ENCODE results near the gene SSBP4.

Gene SSBP4

GRCh38 chr19:18385675-18386542, 33.3 kb upstream of the SSBP4 start, which contains the start of gene GDF15:
TSS of gene GDF15 (plus strand) at chr19:18386158. CDS start at chr19:18386190, 32 bp downstream.
- Histone ChIP-seq H3K9me3 (ENCODE audit: control insufficient read depth, low read length) (no peaks in the 10 kb centered on the region), H3K27ac (ENCODE audit: insufficient read depth, low read depth, low read length, poor library complexity, severe bottlenecking) (no peak within 1 kb of the TSS), H3K27me3 (ENCODE audit: control insufficient read depth, insufficient read depth, low read length, poor library complexity, severe bottlenecking) (peaks cover 37% of the 10 kb centered on the region), H3K4me1 (ENCODE audit: control insufficient read depth, insufficient read depth, low read length) (no peaks in the 10 kb centered on the region), H3K36me3 (ENCODE audit: control insufficient read depth, insufficient read depth, low read length) (no peaks in the 10 kb centered on the region), H3K4me3 (ENCODE audit: insufficient read depth, low read depth, low read length) (no peak within 1 kb of the TSS)
- 75% methylated on average over 32 to 33 of the region's 33 CpGs for WGBS, 2 experiments

- Histone ChIP-seq H3K27me3 (ENCODE audit: control insufficient read depth, insufficient read depth, low read length, poor library complexity, severe bottlenecking) (peaks cover 37% of the 10 kb centered on the region), H3K36me3 (ENCODE audit: control insufficient read depth, insufficient read depth, low read length) (no peaks in the 10 kb centered on the region), H3K27ac (ENCODE audit: insufficient read depth, low read depth, low read length, poor library complexity, severe bottlenecking) (no peak overlapping the region), H3K9me3 (ENCODE audit: control insufficient read depth, low read length) (no peaks in the 10 kb centered on the region), H3K4me3 (ENCODE audit: insufficient read depth, low read depth, low read length) (no peak overlapping the region), H3K4me1 (ENCODE audit: control insufficient read depth, insufficient read depth, low read length) (no peaks in the 10 kb centered on the region)
- 91 to 92% methylated on average over 14 of the region's 14 CpGs for WGBS, 2 experiments
These were observed 32.5 kb upstream of the SSBP4 start for GRCh38 chr19:18386543-18387271.

- Histone ChIP-seq H3K27ac (ENCODE audit: insufficient read depth, low read depth, low read length, poor library complexity, severe bottlenecking) (no peak overlapping the region), H3K4me3 (ENCODE audit: insufficient read depth, low read depth, low read length) (no peak overlapping the region), H3K4me1 (ENCODE audit: control insufficient read depth, insufficient read depth, low read length) (no peaks in the 10 kb centered on the region), H3K27me3 (ENCODE audit: control insufficient read depth, insufficient read depth, low read length, poor library complexity, severe bottlenecking) (peaks cover 37% of the 10 kb centered on the region), H3K36me3 (ENCODE audit: control insufficient read depth, insufficient read depth, low read length) (no peaks in the 10 kb centered on the region), H3K9me3 (ENCODE audit: control insufficient read depth, low read length) (no peaks in the 10 kb centered on the region)
- 28 to 30% methylated on average over 86 of the region's 86 CpGs for WGBS, 2 experiments
These were observed 30.9 kb upstream of the SSBP4 start for GRCh38 chr19:18388100-18388959.

GRCh38 chr19:18388960-18389725, 30.1 kb upstream of the SSBP4 start:
- 89 to 94% methylated on average over 12 to 13 of the region's 13 CpGs for WGBS, 2 experiments
- Histone ChIP-seq H3K27ac (ENCODE audit: insufficient read depth, low read depth, low read length, poor library complexity, severe bottlenecking) (no peak overlapping the region), H3K4me3 (ENCODE audit: insufficient read depth, low read depth, low read length) (no peak overlapping the region), H3K4me1 (ENCODE audit: control insufficient read depth, insufficient read depth, low read length) (no peaks in the 10 kb centered on the region), H3K36me3 (ENCODE audit: control insufficient read depth, insufficient read depth, low read length) (no peaks in the 10 kb centered on the region), H3K9me3 (ENCODE audit: control insufficient read depth, low read length) (no peaks in the 10 kb centered on the region), H3K27me3 (ENCODE audit: control insufficient read depth, insufficient read depth, low read length, poor library complexity, severe bottlenecking) (peaks cover 37% of the 10 kb centered on the region)

- H3K27me3 ChIP-seq (ENCODE audit: control insufficient read depth, insufficient read depth, low read length, poor library complexity, severe bottlenecking) = peaks cover 37% of the 10 kb centered on the region
- no peaks in the 10 kb centered on the region for H3K9me3 ChIP-seq (ENCODE audit: control insufficient read depth, low read length)
- H3K4me1 ChIP-seq (ENCODE audit: control insufficient read depth, insufficient read depth, low read length) = no peaks in the 10 kb centered on the region
- no peak overlapping the region for H3K4me3 ChIP-seq (ENCODE audit: insufficient read depth, low read depth, low read length)
- no peaks in the 10 kb centered on the region for H3K36me3 ChIP-seq (ENCODE audit: control insufficient read depth, insufficient read depth, low read length)
- no peak overlapping the region for H3K27ac ChIP-seq (ENCODE audit: insufficient read depth, low read depth, low read length, poor library complexity, severe bottlenecking)
These were observed 29.5 kb upstream of the SSBP4 start for GRCh38 chr19:18389726-18390064.

GRCh38 chr19:18390065-18390907, 28.9 kb upstream of the SSBP4 start:
- no peak overlapping the region for H3K27ac ChIP-seq (ENCODE audit: insufficient read depth, low read depth, low read length, poor library complexity, severe bottlenecking)
- H3K36me3 ChIP-seq (ENCODE audit: control insufficient read depth, insufficient read depth, low read length) = no peaks in the 10 kb centered on the region
- WGBS, 2 experiments = 87 to 89% methylated on average over 6 of the region's 6 CpGs
- H3K4me1 ChIP-seq (ENCODE audit: control insufficient read depth, insufficient read depth, low read length) = no peaks in the 10 kb centered on the region
- peaks cover 37% of the 10 kb centered on the region for H3K27me3 ChIP-seq (ENCODE audit: control insufficient read depth, insufficient read depth, low read length, poor library complexity, severe bottlenecking)
- no peaks in the 10 kb centered on the region for H3K9me3 ChIP-seq (ENCODE audit: control insufficient read depth, low read length)
- no peak overlapping the region for H3K4me3 ChIP-seq (ENCODE audit: insufficient read depth, low read depth, low read length)

- WGBS, 2 experiments = 84 to 87% methylated on average over 9 of the region's 9 CpGs
- Histone ChIP-seq H3K27ac (ENCODE audit: insufficient read depth, low read depth, low read length, poor library complexity, severe bottlenecking) (no peak overlapping the region), H3K9me3 (ENCODE audit: control insufficient read depth, low read length) (no peaks in the 10 kb centered on the region), H3K27me3 (ENCODE audit: control insufficient read depth, insufficient read depth, low read length, poor library complexity, severe bottlenecking) (peaks cover 32% of the 10 kb centered on the region), H3K4me1 (ENCODE audit: control insufficient read depth, insufficient read depth, low read length) (no peaks in the 10 kb centered on the region), H3K4me3 (ENCODE audit: insufficient read depth, low read depth, low read length) (no peak overlapping the region), H3K36me3 (ENCODE audit: control insufficient read depth, insufficient read depth, low read length) (no peaks in the 10 kb centered on the region)
These were observed 27.6 kb upstream of the SSBP4 start for GRCh38 chr19:18391509-18392075.

GRCh38 chr19:18392417-18392816, 26.8 kb upstream of the SSBP4 start:
- Histone ChIP-seq H3K27ac (ENCODE audit: insufficient read depth, low read depth, low read length, poor library complexity, severe bottlenecking) (no peak overlapping the region), H3K36me3 (ENCODE audit: control insufficient read depth, insufficient read depth, low read length) (no peaks in the 10 kb centered on the region), H3K27me3 (ENCODE audit: control insufficient read depth, insufficient read depth, low read length, poor library complexity, severe bottlenecking) (peaks cover 24% of the 10 kb centered on the region), H3K4me3 (ENCODE audit: insufficient read depth, low read depth, low read length) (no peak overlapping the region), H3K9me3 (ENCODE audit: control insufficient read depth, low read length) (no peaks in the 10 kb centered on the region), H3K4me1 (ENCODE audit: control insufficient read depth, insufficient read depth, low read length) (peaks cover 3% of the 10 kb centered on the region)
- 87 to 88% methylated on average over 11 of the region's 11 CpGs for WGBS, 2 experiments

GRCh38 chr19:18392926-18393325, 26.3 kb upstream of the SSBP4 start:
- Histone ChIP-seq H3K36me3 (ENCODE audit: control insufficient read depth, insufficient read depth, low read length) (no peaks in the 10 kb centered on the region), H3K27ac (ENCODE audit: insufficient read depth, low read depth, low read length, poor library complexity, severe bottlenecking) (no peak overlapping the region), H3K9me3 (ENCODE audit: control insufficient read depth, low read length) (no peaks in the 10 kb centered on the region), H3K4me3 (ENCODE audit: insufficient read depth, low read depth, low read length) (no peak overlapping the region), H3K27me3 (ENCODE audit: control insufficient read depth, insufficient read depth, low read length, poor library complexity, severe bottlenecking) (peaks cover 19% of the 10 kb centered on the region), H3K4me1 (ENCODE audit: control insufficient read depth, insufficient read depth, low read length) (peaks cover 4% of the 10 kb centered on the region)
- WGBS, 2 experiments = 89 to 92% methylated on average over 5 of the region's 5 CpGs

Measured in ectodermal cell (in vitro differentiated cells).